ENCODE measurements around the gene BEST4.

BEST4 gene

DNA sequence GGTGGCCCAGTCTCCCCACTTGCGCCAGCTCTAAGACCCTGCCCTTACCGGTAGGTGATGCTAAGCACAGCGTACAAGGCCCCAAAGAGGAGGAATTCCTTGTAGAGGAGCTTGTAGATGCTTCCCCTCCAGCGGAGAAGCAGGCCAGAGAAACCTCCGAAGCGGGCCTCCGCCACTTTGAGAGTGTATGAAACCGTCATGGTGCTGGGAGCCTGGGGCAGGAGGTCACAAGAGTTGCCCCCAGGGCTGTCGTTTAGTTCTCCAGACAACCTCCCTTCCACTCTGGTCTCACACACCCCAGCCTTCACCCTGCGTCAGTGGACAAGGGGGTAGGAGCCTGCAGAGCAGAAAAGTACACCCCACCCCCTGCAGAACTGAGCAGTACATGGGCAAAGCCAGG is 464 bp downstream of the BEST4 start:
- no peak overlapping the region for H3K4me3 ChIP-seq (ENCODE audit: control insufficient read depth, low read depth, low read length)
- TF ChIP-seq, protein P1, sequence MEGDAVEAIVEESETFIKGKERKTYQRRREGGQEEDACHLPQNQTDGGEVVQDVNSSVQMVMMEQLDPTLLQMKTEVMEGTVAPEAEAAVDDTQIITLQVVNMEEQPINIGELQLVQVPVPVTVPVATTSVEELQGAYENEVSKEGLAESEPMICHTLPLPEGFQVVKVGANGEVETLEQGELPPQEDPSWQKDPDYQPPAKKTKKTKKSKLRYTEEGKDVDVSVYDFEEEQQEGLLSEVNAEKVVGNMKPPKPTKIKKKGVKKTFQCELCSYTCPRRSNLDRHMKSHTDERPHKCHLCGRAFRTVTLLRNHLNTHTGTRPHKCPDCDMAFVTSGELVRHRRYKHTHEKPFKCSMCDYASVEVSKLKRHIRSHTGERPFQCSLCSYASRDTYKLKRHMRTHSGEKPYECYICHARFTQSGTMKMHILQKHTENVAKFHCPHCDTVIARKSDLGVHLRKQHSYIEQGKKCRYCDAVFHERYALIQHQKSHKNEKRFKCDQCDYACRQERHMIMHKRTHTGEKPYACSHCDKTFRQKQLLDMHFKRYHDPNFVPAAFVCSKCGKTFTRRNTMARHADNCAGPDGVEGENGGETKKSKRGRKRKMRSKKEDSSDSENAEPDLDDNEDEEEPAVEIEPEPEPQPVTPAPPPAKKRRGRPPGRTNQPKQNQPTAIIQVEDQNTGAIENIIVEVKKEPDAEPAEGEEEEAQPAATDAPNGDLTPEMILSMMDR (conservative IDR thresholded peaks at IDR 0.05; ENCODE audit: control insufficient read depth, insufficient read depth, low read depth, low read length) = no peak
- no peak for DNase-seq (ENCODE audit: low read depth)

DNA sequence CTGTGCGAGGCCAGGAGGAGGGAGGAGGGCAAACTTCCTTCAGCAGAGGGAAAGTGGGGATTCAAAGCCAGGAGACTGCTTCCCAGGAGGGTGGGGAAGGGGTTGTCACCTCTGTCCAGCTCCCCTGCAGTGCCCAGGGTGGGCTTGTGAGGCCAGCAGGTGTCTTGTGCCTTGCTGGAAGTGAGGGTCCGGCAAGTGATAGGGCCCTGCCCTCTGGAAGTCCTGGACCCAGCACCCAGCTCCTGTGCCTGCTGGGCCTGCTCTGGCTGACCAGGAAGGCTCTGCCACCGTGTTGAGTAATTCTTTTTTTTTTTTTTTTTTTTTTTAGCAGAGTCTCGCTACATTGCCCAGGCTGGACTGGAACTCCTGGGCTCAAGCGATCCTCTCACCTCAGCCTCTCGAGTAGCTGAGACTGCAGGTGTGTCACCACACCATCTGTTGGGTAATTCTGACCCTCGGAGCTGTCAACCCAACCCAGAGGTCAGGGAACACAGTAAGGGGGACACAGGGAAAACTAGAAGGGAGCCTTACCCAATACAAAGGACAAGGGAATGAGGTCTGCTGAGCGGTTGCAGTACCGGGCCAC is 1.0 kb downstream of the BEST4 start:
- TF ChIP-seq, protein P1 (conservative IDR thresholded peaks at IDR 0.05; ENCODE audit: control insufficient read depth, insufficient read depth, low read depth, low read length) = no peak
- DNase-seq (ENCODE audit: low read depth) = no peak
- H3K4me3 ChIP-seq (ENCODE audit: control insufficient read depth, low read depth, low read length) = no peak overlapping the region

DNA sequence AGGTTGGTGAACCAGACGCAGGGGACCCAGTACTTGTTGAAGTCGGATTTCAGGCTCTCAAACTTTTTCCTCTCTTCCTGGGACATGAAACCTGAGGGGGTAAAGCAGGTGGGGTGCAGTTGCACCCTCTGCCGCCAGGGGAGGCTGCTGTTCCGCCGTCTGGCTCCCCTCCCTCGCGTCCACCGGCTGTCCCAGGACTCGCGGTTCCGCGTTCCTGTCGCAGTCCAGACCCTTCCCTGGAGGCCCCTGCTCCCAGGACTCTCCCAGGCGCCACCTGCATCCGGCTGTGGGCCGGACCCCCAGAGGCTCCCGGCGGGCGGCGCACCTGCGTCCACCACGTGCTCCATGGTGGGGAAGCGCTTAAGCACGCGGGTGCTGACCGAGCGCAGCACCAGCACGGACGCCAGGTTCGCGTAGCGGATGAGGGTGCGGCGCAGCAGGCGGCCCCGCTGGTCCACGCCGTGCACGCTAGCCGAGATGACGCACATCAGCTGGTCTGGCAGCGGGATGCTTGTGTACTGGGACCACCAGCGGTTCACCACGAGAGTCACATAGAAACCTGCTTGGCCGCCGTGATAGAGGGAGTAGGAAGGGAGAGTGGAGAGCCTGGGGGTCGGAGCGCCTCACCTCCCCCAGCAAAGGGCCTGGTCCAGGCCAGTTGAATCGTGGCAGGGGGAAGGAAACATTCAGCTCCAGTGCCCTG is 1.7 kb downstream of the BEST4 start:
- TF ChIP-seq, protein P1 (conservative IDR thresholded peaks at IDR 0.05; ENCODE audit: control insufficient read depth, insufficient read depth, low read depth, low read length) = peak; percentile 93
- peak; percentile 58 for DNase-seq (ENCODE audit: low read depth)
- H3K4me3 ChIP-seq (ENCODE audit: control insufficient read depth, low read depth, low read length) = peak overlapping the region; percentile 36

DNA sequence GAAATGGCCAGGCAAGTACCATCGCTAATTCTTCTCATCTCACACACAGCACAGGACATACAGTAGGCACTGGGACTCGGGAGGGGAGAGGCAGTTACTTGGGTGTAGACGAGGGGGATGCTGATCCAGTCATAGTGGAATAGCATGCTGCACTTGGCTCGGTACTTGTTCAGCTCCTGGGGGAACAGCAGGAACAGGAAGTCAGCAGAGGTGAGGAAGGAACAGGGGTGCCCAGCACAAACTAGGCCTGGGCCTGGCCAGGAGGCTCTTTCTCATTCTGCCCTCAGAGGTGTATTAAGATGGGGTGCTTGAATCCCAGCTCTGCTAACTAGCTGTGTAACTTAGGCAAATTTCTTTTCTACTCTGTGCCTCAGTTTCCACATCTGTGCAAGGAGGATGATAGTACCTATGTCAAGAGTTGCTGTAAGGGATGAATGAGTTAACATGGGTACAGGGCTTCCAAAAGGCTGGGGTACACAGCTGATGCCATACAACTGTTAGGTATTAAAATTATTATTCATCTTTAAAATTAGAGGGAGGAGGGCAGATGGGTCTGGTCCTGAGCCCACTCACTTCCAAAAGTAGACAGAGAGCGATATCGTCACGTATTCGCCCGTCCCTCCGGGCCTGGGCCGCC is 2.4 kb downstream of the BEST4 start:
- H3K4me3 ChIP-seq (ENCODE audit: control insufficient read depth, low read depth, low read length) = peak overlapping the region; percentile 36
- TF ChIP-seq, protein P1 (conservative IDR thresholded peaks at IDR 0.05; ENCODE audit: control insufficient read depth, insufficient read depth, low read depth, low read length) = no peak

DNA sequence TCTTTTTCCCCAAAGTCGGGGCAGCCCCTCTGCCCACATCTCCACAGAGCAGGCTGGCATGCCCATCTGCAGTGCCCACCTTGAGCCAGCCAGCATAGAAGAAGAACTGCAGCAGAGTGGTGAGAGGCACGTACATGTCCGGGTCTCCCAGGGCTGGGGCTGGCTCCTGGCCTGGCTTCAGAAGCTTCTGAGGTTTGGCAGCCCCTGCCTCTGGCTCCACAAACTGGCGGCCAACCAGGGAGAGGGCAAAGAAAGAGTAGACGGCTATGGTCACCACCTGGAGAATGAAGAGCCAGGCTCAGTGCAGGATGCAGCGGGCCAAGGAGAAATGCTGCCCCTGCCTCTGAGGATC is 3.0 kb downstream of the BEST4 start:
- no peak for DNase-seq (ENCODE audit: low read depth)
- TF ChIP-seq, protein P1 (conservative IDR thresholded peaks at IDR 0.05; ENCODE audit: control insufficient read depth, insufficient read depth, low read depth, low read length) = no peak
- no peak overlapping the region for H3K4me3 ChIP-seq (ENCODE audit: control insufficient read depth, low read depth, low read length)

More for the DNA sequence above, 2.4 kb downstream of the BEST4 start:
- DNase-seq (ENCODE audit: low read depth) = no peak

DNA sequence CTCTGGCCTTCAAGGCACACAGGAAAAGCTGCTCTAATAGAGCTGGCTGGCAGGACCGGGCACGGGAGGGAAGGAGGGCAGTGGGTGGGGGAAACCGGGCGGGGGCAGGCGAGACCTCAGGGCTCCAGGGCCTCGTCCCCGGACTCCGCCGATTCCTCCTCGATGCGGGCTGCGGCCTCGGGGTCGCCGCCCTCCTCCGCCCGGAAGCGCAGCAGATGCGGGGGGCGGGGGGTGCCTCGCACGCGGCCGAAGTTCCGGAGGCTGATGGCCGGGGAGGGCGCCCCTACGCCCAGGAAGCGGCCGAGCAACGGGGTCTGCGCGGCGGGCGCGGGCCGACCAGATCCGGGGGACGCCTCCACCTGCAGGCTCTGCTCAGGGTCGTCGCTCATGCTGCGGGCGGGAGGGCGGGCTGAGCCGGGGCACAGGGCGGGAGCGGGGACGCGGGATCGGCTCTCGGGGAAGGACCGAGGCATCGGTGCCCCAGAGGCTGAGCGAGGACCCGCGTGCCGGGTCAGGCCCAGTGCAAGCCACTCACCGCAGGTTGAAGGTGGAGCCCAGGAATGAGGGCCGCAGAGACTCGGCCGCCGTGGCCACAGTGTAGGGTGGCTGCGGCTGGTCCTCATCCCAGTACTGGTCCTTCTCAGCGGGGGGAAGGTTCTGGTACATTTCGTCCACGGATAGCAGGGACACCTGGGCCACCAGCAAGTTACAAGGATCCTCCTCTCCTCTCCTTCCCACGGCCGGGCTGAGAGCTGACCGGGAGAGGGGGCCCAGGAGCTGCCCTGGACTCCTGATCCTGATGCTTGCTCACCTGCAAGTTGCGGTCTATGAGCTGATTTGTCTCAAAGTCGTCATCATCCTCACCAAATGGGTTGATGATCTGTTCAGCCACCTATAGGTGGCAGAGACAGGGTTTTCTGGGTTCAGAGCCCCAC is 3.6 kb downstream of the BEST4 start:
- TF ChIP-seq, protein P1 (conservative IDR thresholded peaks at IDR 0.05; ENCODE audit: control insufficient read depth, insufficient read depth, low read depth, low read length) = no peak
- peak overlapping the region; percentile 15 for H3K4me3 ChIP-seq (ENCODE audit: control insufficient read depth, low read depth, low read length)
- no peak for DNase-seq (ENCODE audit: low read depth)
